Mesenchymal stem cell (in vitro differentiated cells and primary cell): ENCODE results near the gene TMPRSS13.

Source experiments
- DNase-seq: peaks from one replicate; pipeline ENCODE4 v3.0.0-alpha.2; 2013
- H2AFZ ChIP-seq: one replicate; pipeline ENCODE4 v1.6.1; 2013; ENCODE audit warnings: low read depth, mild to moderate bottlenecking, control low read depth, inconsistent platforms, low read length, moderate library complexity
- H2AK5ac ChIP-seq: 2 replicates; pipeline ENCODE4 v1.6.1; 2013; ENCODE audit warnings: low read length, moderate library complexity, mild to moderate bottlenecking, inconsistent platforms; ENCODE audit not compliant: severe bottlenecking
- H2BK120ac ChIP-seq: one replicate; pipeline ENCODE4 v1.6.1; 2013; ENCODE audit warnings: low read depth, mild to moderate bottlenecking, inconsistent platforms, low read length, moderate library complexity
- H2BK12ac ChIP-seq, 2 experiments: one replicate each; pipeline ENCODE4 v1.6.1; 2013; ENCODE audit warnings: inconsistent platforms in 2 of 2, low read length in 2 of 2, mild to moderate bottlenecking in 2 of 2, moderate library complexity in 2 of 2, control low read depth in 1 of 2
- H2BK15ac ChIP-seq: one replicate; pipeline ENCODE4 v1.6.1; 2013; ENCODE audit warnings: mild to moderate bottlenecking, low read depth, inconsistent platforms; ENCODE audit not compliant: poor library complexity, severe bottlenecking
- H2BK5ac ChIP-seq: 2 replicates; pipeline ENCODE4 v1.6.1; 2013; ENCODE audit warnings: low read depth, mild to moderate bottlenecking, low read length, control low read depth, inconsistent platforms; ENCODE audit not compliant: poor library complexity, severe bottlenecking
- H3K14ac ChIP-seq, 2 experiments: one replicate each; pipeline ENCODE4 v1.6.1; 2013; ENCODE audit warnings: inconsistent platforms in 2 of 2, low read length in 2 of 2, control low read depth in 1 of 2, mild to moderate bottlenecking in 1 of 2, moderate library complexity in 1 of 2
- H3K18ac ChIP-seq, 2 experiments: one replicate each; pipeline ENCODE4 v1.6.1; 2013; ENCODE audit warnings: inconsistent platforms in 2 of 2, low read length in 2 of 2, control low read depth in 1 of 2, low read depth in 1 of 2, mild to moderate bottlenecking in 1 of 2
- H3K23ac ChIP-seq, 2 experiments: one replicate each; pipeline ENCODE4 v1.6.1; 2013; ENCODE audit warnings: inconsistent platforms in 2 of 2, low read length in 2 of 2, mild to moderate bottlenecking in 2 of 2, moderate library complexity in 2 of 2, control low read depth in 1 of 2
- H3K27ac ChIP-seq: 2 replicates; pipeline ENCODE4 v1.5.1; 2013; ENCODE audit warnings: mild to moderate bottlenecking, moderate library complexity, low read length, control low read depth, inconsistent platforms; ENCODE audit not compliant: poor library complexity, severe bottlenecking
- H3K27me3 ChIP-seq, 2 experiments: 2 replicates each; pipeline versions ENCODE4 v1.6.1 to v1.7.0; 2013; ENCODE audit warnings: low read length in 2 of 2, mild to moderate bottlenecking in 2 of 2, moderate library complexity in 2 of 2, control low read depth in 1 of 2, inconsistent platforms in 1 of 2; ENCODE audit not compliant: control insufficient read depth in 1 of 2, insufficient read depth in 1 of 2
- H3K36me3 ChIP-seq, 2 experiments: 2 replicates each; pipeline versions ENCODE4 v1.6.1 to v1.7.0; 2013; ENCODE audit warnings: low read length in 2 of 2, control low read depth in 1 of 2, inconsistent platforms in 1 of 2, low read depth in 1 of 2, mild to moderate bottlenecking in 1 of 2; ENCODE audit not compliant: insufficient read depth in 2 of 2, control insufficient read depth in 1 of 2
- H3K4ac ChIP-seq, 2 experiments: one replicate each; pipeline ENCODE4 v1.6.1; 2013; ENCODE audit warnings: inconsistent platforms in 2 of 2, low read length in 2 of 2, mild to moderate bottlenecking in 2 of 2, moderate library complexity in 2 of 2, control low read depth in 1 of 2, low read depth in 1 of 2
- H3K4me1 ChIP-seq: 2 replicates; pipeline ENCODE4 v1.6.1; 2013; ENCODE audit warnings: low read depth, low read length, control low read depth; ENCODE audit not compliant: control insufficient read depth, insufficient read depth
- H3K4me2 ChIP-seq: 2 replicates; pipeline ENCODE4 v1.6.1; 2013; ENCODE audit warnings: low read length, mild to moderate bottlenecking, inconsistent platforms; ENCODE audit not compliant: poor library complexity, severe bottlenecking
- H3K4me3 ChIP-seq, 2 experiments: 2 replicates each; pipeline versions ENCODE4 v1.5.1 to v1.7.0; 2013; ENCODE audit warnings: low read length in 2 of 2, mild to moderate bottlenecking in 2 of 2, control low read depth in 1 of 2, low read depth in 1 of 2; ENCODE audit not compliant: insufficient read depth in 1 of 2
- H3K79me1 ChIP-seq: replicated peaks from 2 replicates; pipeline ENCODE4 v1.6.1; 2013; ENCODE audit warnings: mild to moderate bottlenecking, control low read depth, low read length, inconsistent platforms; ENCODE audit not compliant: poor library complexity, severe bottlenecking
- H3K9ac ChIP-seq: 2 replicates; pipeline ENCODE4 v1.7.0; 2013; ENCODE audit warnings: mild to moderate bottlenecking, low read length, moderate library complexity
- H3K9me3 ChIP-seq: 2 replicates; pipeline ENCODE4 v1.7.0; 2013; ENCODE audit warnings: mild to moderate bottlenecking, low read length; ENCODE audit not compliant: control insufficient read depth
- H4K8ac ChIP-seq: one replicate; pipeline ENCODE4 v1.6.1; 2013; ENCODE audit warnings: inconsistent platforms, mild to moderate bottlenecking, low read length, moderate library complexity
- H4K91ac ChIP-seq: one replicate; pipeline ENCODE4 v1.6.1; 2013; ENCODE audit warnings: mild to moderate bottlenecking, low read length, inconsistent platforms
- WGBS: methylation state at CpG from one replicate; pipeline ENCODE4 v1.1.7; 2013; ENCODE audit warnings: mixed read lengths; 5-methylcytosine and 5-hydroxymethylcytosine counted together

Gene TMPRSS13

DNA sequence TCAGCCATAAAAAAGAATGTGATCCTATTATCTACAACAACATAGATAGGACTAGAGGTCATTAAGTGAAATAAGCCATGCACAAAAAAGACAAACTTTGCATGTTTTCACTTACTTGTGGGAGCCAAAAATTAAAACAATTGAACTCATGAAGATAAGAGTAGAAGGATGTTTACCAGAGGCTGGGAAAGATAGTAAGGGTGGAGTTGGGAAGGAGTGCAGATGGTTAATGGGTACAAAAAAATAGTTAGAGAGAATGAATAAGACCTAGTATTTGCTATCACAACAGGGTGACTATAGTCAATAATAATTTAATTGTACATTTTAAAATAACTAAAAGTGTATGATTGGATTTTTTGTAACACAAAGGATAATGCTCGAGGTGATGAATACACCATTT lies 29.7 kb upstream of the TMPRSS13 start:
- Histone ChIP-seq H2AFZ (no peak overlapping the region), H3K23ac (no peak overlapping the region)

DNA sequence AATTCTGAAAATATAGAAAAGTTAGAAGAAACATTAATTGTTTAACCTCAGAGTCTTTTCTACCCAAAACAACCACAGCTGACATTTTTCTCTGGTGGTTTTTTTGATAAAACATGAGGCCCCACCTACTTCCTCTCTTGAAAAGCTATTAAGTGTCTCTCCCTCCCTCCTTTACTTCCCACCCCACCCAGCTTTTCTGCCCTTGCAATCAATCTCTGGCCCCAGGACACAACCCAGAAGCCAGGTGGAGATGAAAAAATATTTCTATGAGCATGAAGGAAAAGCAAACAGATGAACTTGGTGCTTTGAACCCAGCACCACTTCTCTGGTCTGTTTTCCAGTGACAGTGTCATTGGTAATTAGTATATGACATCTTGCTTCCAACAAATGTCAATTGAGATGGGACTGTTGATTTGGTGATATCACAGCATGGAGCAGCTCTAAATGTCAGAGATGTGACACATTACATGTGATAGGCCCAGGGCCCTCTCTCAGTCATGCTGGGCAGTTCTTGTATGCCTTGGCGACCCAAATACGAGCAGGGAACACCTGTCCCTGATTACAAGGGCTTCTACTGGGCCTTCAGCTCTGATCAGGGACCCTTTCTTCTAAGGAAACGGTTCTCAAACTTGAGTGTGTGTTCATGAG lies 23.9 kb upstream of the TMPRSS13 start:
- no peak overlapping the region for H3K4me2 ChIP-seq
- H2AFZ ChIP-seq: no peak overlapping the region
- H3K36me3 ChIP-seq: no peaks in the 10 kb centered on the region
- H2BK12ac ChIP-seq: no peak overlapping the region
- H3K4me1 ChIP-seq: peaks cover 1% of the 10 kb centered on the region
- H3K14ac ChIP-seq: no peak overlapping the region
- no peak for DNase-seq
- no peak overlapping the region for H3K23ac ChIP-seq
- H3K4me3 ChIP-seq: no peak overlapping the region
- H3K9me3 ChIP-seq: peaks cover 4% of the 10 kb centered on the region
- H2BK120ac ChIP-seq: no peak overlapping the region
- H4K8ac ChIP-seq: no peak overlapping the region
- peaks cover 4 to 79% of the 10 kb centered on the region in 2 experiments for H3K27me3 ChIP-seq
- no peak overlapping the region for H3K4ac ChIP-seq
- H4K91ac ChIP-seq: no peak overlapping the region
- no peak overlapping the region for H3K18ac ChIP-seq
- no peak overlapping the region for H2BK15ac ChIP-seq
- H3K79me1 ChIP-seq: no peaks in the 10 kb centered on the region
- WGBS: 85% methylated on average over 3 of the region's 3 CpGs
- no peak overlapping the region for H2AK5ac ChIP-seq
- H2BK5ac ChIP-seq: no peak overlapping the region
- H3K9ac ChIP-seq: no peak overlapping the region
- no peak overlapping the region for H3K27ac ChIP-seq

More for the DNA sequence above, 29.7 kb upstream of the TMPRSS13 start:
- Histone ChIP-seq H2AK5ac (no peak overlapping the region), H3K14ac (no peak overlapping the region), H3K27me3 (peaks cover 4 to 44% of the 10 kb centered on the region in 2 experiments), H3K18ac (no peak overlapping the region), H3K27ac (no peak overlapping the region), H2BK120ac (no peak overlapping the region), H2BK5ac (no peak overlapping the region), H3K4me1 (no peaks in the 10 kb centered on the region), H3K36me3 (no peaks in the 10 kb centered on the region), H3K9me3 (peaks cover 4% of the 10 kb centered on the region), H4K8ac (no peak overlapping the region), H3K79me1 (no peaks in the 10 kb centered on the region), H2BK15ac (no peak overlapping the region), H3K4ac (no peak overlapping the region), H2BK12ac (no peak overlapping the region), H3K4me2 (no peak overlapping the region), H3K4me3 (no peak overlapping the region), H3K9ac (no peak overlapping the region), H4K91ac (no peak overlapping the region)
- no CpG with 5 or more reads among the region's 1 CpG for WGBS
- no peak for DNase-seq

DNA sequence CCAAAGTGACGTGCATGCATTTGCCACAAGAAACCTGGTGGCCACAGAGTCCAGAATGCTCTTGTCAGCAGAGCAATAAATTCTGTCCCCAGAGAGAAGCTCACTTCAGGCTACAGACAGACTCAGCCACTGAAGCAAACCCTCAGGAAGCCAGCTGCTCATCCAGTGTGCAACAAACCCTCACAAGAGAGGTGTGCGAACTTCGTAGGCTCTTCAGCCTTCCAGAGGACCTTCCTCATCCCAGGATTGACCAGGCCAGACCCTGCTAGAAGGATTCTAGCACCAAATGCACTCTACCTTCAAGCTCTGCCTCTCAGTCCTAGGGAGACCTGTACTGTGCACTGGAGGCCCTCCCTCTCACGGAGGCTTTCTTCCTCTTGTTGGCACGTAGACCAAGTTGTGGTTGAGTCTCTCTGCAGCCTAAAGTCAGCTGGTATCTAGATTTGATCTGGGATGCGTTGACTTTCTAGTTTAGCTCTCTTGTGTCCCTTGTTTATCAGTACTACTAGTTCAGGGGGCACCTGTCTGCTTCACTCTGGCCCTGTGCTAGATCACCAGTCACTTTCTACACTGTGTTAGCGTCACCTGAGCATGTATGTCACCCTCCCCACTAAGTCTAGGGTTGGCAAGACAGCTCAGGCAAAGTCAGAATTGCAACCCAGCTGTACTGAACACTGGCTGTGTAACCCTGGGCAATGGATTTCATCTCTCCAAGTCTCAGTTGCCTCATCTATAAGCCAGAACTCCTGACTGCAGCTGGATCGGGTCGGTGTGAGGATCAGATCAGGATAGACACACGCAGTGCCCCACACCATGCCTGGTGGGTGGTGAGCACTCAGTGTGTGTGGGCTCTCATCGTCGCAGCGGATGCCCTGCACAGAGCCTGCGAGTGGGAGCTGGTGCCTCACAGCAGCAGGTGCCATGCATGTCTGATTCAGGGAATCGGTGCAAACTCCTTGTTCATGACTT lies 22.1 kb upstream of the TMPRSS13 start:
- no peak for DNase-seq
- no peaks in the 10 kb centered on the region for H3K79me1 ChIP-seq
- no peak overlapping the region for H4K91ac ChIP-seq
- H3K4me2 ChIP-seq: no peak overlapping the region
- H4K8ac ChIP-seq: no peak overlapping the region
- H3K4me1 ChIP-seq: peaks cover 4% of the 10 kb centered on the region
- H3K9ac ChIP-seq: no peak overlapping the region
- no peak overlapping the region for H3K4ac ChIP-seq
- H3K23ac ChIP-seq: no peak overlapping the region
- H3K27ac ChIP-seq: no peak overlapping the region
- H3K36me3 ChIP-seq: no peaks in the 10 kb centered on the region
- H3K14ac ChIP-seq: no peak overlapping the region
- peaks cover 0 to 68% of the 10 kb centered on the region in 2 experiments for H3K27me3 ChIP-seq
- H3K4me3 ChIP-seq: no peak overlapping the region
- 87% methylated on average over 15 of the region's 15 CpGs for WGBS
- H2BK5ac ChIP-seq: no peak overlapping the region
- no peak overlapping the region for H2BK12ac ChIP-seq
- no peak overlapping the region for H2BK120ac ChIP-seq
- no peaks in the 10 kb centered on the region for H3K9me3 ChIP-seq
- no peak overlapping the region for H2AK5ac ChIP-seq
- no peak overlapping the region for H2BK15ac ChIP-seq
- H3K18ac ChIP-seq: no peak overlapping the region
- no peak overlapping the region for H2AFZ ChIP-seq

DNA sequence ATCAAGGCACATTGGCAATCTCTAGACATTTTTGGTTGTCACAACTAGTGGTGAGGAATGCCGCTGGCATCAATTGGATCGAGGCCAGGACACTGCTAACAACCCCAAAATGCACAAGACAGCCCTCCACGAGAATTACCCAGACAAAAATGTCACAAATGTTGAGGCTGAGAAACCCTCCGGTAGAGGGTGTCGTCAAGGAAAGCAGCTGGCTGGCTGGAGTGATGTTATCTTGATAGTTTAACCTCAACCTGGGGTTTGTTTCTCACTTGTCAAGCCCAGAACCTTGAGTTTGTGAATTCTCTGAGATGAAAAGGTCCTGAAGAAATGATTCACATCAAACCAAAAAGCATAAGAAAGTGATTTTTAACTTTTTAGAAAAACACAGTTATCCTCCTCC lies 21.1 kb upstream of the TMPRSS13 start:
- 36% methylated on average over 3 of the region's 5 CpGs for WGBS
- H3K9me3 ChIP-seq: no peaks in the 10 kb centered on the region
- no peaks in the 10 kb centered on the region for H3K79me1 ChIP-seq
- no peak overlapping the region for H2BK5ac ChIP-seq
- no peak overlapping the region for H2BK120ac ChIP-seq
- H3K36me3 ChIP-seq: no peaks in the 10 kb centered on the region
- no peak overlapping the region for H3K4me3 ChIP-seq
- H3K27me3 ChIP-seq: peaks cover 0 to 60% of the 10 kb centered on the region in 2 experiments
- no peak overlapping the region for H2BK12ac ChIP-seq
- no peak overlapping the region for H4K8ac ChIP-seq
- no peak overlapping the region for H2AK5ac ChIP-seq
- no peak overlapping the region for H3K4me2 ChIP-seq
- no peak overlapping the region for H3K18ac ChIP-seq
- H3K27ac ChIP-seq: no peak overlapping the region
- no peak overlapping the region for H4K91ac ChIP-seq
- no peak overlapping the region for H3K4ac ChIP-seq
- H3K14ac ChIP-seq: no peak overlapping the region
- H2BK15ac ChIP-seq: no peak overlapping the region
- H2AFZ ChIP-seq: no peak overlapping the region
- no peak overlapping the region for H3K23ac ChIP-seq
- no peak for DNase-seq
- H3K4me1 ChIP-seq: peaks cover 4% of the 10 kb centered on the region
- H3K9ac ChIP-seq: no peak overlapping the region
